ENCODE data around the gene MYF6.

MYF6 gene

GRCh38 chr12:80709811-80710726, 2.6 kb downstream of the MYF6 start:
- Histone ChIP-seq H3K9me3 (no peaks in the 10 kb centered on the region), H3K27me3 (peaks cover 10% of the 10 kb centered on the region), H3K36me3 (no peaks in the 10 kb centered on the region), H3K4me1 (no peaks in the 10 kb centered on the region), H3K4me3 (ENCODE audit: low read depth, low read length) (no peak overlapping the region)
- TF ChIP-seq CTCF (IDR thresholded peaks at IDR 0.05; ENCODE audit: low read depth, low read length): peak; percentile 75
- no peak for DNase-seq

GRCh38 chr12:80710727-80711449, 3.5 kb downstream of the MYF6 start:
- H3K4me3 ChIP-seq (ENCODE audit: low read depth, low read length): no peak overlapping the region
- H3K4me1 ChIP-seq: no peaks in the 10 kb centered on the region
- TF ChIP-seq CTCF (IDR thresholded peaks at IDR 0.05; ENCODE audit: low read depth, low read length): no peak
- no peaks in the 10 kb centered on the region for H3K9me3 ChIP-seq
- DNase-seq: no peak
- H3K36me3 ChIP-seq: no peaks in the 10 kb centered on the region
- H3K27me3 ChIP-seq: peaks cover 18% of the 10 kb centered on the region

- Histone ChIP-seq H3K9me3 (no peaks in the 10 kb centered on the region), H3K36me3 (no peaks in the 10 kb centered on the region), H3K4me3 (ENCODE audit: low read depth, low read length) (no peak overlapping the region), H3K27me3 (peaks cover 28% of the 10 kb centered on the region), H3K4me1 (no peaks in the 10 kb centered on the region)
- no peak for TF ChIP-seq CTCF (IDR thresholded peaks at IDR 0.05; ENCODE audit: low read depth, low read length)
- DNase-seq: no peak
Observed at GRCh38 chr12:80711866-80712265, 4.4 kb downstream of the MYF6 start.

GRCh38 chr12:80712866-80713265, 5.4 kb downstream of the MYF6 start:
- H3K4me1 ChIP-seq: no peaks in the 10 kb centered on the region
- no peak overlapping the region for H3K4me3 ChIP-seq (ENCODE audit: low read depth, low read length)
- H3K36me3 ChIP-seq: no peaks in the 10 kb centered on the region
- DNase-seq: no peak
- TF ChIP-seq CTCF (IDR thresholded peaks at IDR 0.05; ENCODE audit: low read depth, low read length): no peak
- H3K27me3 ChIP-seq: peaks cover 38% of the 10 kb centered on the region
- H3K9me3 ChIP-seq: no peaks in the 10 kb centered on the region

GRCh38 chr12:80713419-80713818, 6.0 kb downstream of the MYF6 start:
- TF ChIP-seq CTCF (IDR thresholded peaks at IDR 0.05; ENCODE audit: low read depth, low read length): no peak
- H3K9me3 ChIP-seq: no peaks in the 10 kb centered on the region
- peaks cover 43% of the 10 kb centered on the region for H3K27me3 ChIP-seq
- no peak for DNase-seq
- no peaks in the 10 kb centered on the region for H3K4me1 ChIP-seq
- H3K36me3 ChIP-seq: no peaks in the 10 kb centered on the region
- H3K4me3 ChIP-seq (ENCODE audit: low read depth, low read length): no peak overlapping the region

GRCh38 chr12:80714055-80714454, 6.6 kb downstream of the MYF6 start:
- Histone ChIP-seq H3K4me3 (ENCODE audit: low read depth, low read length) (no peak overlapping the region), H3K4me1 (no peaks in the 10 kb centered on the region), H3K36me3 (no peaks in the 10 kb centered on the region), H3K9me3 (no peaks in the 10 kb centered on the region), H3K27me3 (peaks cover 43% of the 10 kb centered on the region)
- no peak for TF ChIP-seq CTCF (IDR thresholded peaks at IDR 0.05; ENCODE audit: low read depth, low read length)
- no peak for DNase-seq
